Activated naive CD4-positive, alpha-beta T cell treated with anti-CD3 and anti-CD28 coated beads for 36 hours (primary cell): Measurements from ENCODE around the gene PRICKLE3. TPM values are rescaled to one million over a fixed set of nuclear protein-coding genes. Genes with fewer than 3 reads are reported as not detected.

Experiments
- CTCF ChIA-PET: fragments of 350-600 bp; sonication (Branson Sonifier 250); formaldehyde crosslinking; loops from one replicate; lab custom pipeline; 2021; ENCODE audit warnings: antibody characterized with exemption; lab: Charles Lee
- DNase-seq: peaks from one replicate; pipeline ENCODE4 v3.0.0-alpha.2; 2020
- H3K27ac Mint-ChIP-seq: one replicate; pipeline ENCODE4 v1.8.0; 2021; ENCODE audit warnings: mild to moderate bottlenecking, mixed read lengths
- H3K27me3 Mint-ChIP-seq: one replicate; pipeline ENCODE4 v1.8.0; 2021; ENCODE audit warnings: low read depth, mixed read lengths
- H3K36me3 Mint-ChIP-seq: one replicate; pipeline ENCODE4 v1.8.0; 2021; ENCODE audit warnings: low read depth, mixed read lengths
- H3K4me1 Mint-ChIP-seq: one replicate; pipeline ENCODE4 v1.8.0; 2021; ENCODE audit warnings: low read depth, mixed read lengths
- H3K4me3 Mint-ChIP-seq: one replicate; pipeline ENCODE4 v1.8.0; 2021; ENCODE audit warnings: mild to moderate bottlenecking, moderate library complexity, mixed read lengths
- H3K9me3 Mint-ChIP-seq: one replicate; pipeline ENCODE4 v1.8.0; 2021; ENCODE audit warnings: mixed read lengths
- intact Hi-C: fragments of 100-400 bp; cut with micrococcal nuclease; formaldehyde crosslinking; loops from one replicate; pipeline ENCODE4 v1.15.1; 2023
- total RNA-seq, 2 experiments: library from RNA; stranded (reverse); gene quantifications; one replicate each; pipeline ENCODE4 v1.2.3, GENCODE V29; 2021

Gene PRICKLE3
- total RNA-seq, 2 experiments from 2014 or later, result 9.2 to 9.3 TPM

DNA sequence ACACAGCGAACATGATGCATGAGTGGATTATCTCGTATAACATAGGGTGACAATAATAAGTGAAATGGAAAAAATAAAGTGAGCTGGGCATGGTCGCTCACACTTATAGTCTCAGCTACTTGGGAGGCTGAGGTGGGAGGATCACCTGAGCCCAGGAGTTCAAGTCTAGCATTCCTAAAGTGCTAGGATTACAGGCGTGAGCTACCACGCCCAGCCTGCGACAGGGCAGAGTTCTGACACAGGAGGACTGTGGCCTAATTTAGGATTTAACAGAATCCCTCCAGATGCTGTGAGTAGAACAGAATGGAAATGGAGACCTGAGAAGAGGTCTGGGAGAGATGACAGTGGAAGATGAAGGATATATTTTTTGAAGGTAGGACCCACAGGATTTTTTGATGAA lies 3.4 kb upstream of the PRICKLE3 start:
- Mint-ChIP-seq H3K36me3 (no peaks in the 10 kb centered on the region), H3K9me3 (no peaks in the 10 kb centered on the region), H3K4me1 (peaks cover 30% of the 10 kb centered on the region), H3K4me3 (peak overlapping the region; percentile 97), H3K27ac (peak overlapping the region; percentile 94), H3K27me3 (no peaks in the 10 kb centered on the region)
- CTCF ChIA-PET, result interaction anchor here (1.8 kb wide), 1 partner anchor 47 kb away, joined by 4 read pairs; no protein-coding TSS in a partner anchor
- no peak for DNase-seq
- intact Hi-C loops, result loop anchor here (2.0 to 10.0 kb wide), 4 partner anchors 35 to 688 kb away; partner anchors contain the start of genes GPKOW and USP27X

DNA sequence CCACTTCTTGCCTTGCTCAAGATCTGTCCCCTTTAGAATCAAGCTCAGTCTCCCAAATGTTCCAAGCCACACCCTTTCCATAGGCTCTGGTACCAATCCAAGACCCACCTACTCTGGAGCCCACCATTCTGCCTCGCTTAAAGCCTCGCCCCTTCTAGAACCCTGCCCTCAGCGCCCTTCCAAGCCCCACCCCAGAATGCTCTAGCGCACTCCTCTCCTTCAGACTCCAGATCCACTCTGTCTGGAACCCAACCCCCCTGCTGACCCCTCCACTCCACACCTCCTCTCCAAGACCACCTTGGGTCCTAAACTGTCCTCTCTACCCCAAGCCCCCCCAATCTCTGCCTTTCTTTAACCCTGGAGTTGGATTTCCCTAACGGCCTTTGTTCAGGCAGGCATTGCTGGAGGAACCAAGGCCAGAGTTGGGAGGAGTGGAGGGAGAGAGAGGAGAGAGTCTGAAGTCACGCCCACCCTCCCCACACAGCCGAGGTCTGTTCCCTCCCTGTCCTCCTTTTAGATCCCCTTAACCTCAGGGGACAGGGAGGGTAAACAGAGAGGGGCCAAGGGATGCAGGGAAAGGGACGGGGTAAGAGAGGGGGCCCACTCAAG lies 2.4 kb upstream of the PRICKLE3 start:
- intact Hi-C loops, result loop anchor here (5.0 kb wide), 1 partner anchor 689 kb away; the partner anchor contains the start of gene USP27X
- no peaks in the 10 kb centered on the region for H3K27me3 Mint-ChIP-seq
- no peak overlapping the region for H3K27ac Mint-ChIP-seq
- CTCF ChIA-PET, result interaction anchor here (1.8 kb wide), 1 partner anchor 46 kb away, joined by 4 read pairs; no protein-coding TSS in a partner anchor
- peaks cover 30% of the 10 kb centered on the region for H3K4me1 Mint-ChIP-seq
- no peak overlapping the region for H3K4me3 Mint-ChIP-seq
- no peaks in the 10 kb centered on the region for H3K36me3 Mint-ChIP-seq
- H3K9me3 Mint-ChIP-seq, result no peaks in the 10 kb centered on the region
- DNase-seq, result no peak

DNA sequence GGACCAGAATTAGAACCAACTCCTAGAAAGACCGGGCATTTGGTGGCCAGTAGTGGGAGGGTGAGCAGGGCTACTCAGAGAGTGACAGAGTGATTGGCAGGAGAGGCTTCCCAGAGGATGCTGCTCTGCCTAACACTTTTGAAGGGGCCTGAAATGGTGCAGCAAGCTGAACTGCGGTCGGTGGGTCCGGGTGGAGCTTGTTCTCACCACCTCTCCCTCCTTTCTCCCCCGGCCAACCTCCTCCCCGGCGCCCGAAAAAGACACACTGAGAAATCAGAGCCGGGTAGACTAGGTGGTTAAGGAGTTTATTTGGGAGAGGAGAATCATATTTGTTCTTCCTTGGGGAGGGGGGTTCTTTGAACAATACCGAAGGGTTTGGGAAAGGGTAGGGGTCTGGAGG lies 1.4 kb upstream of the PRICKLE3 start:
- CTCF ChIA-PET, result no interaction called here
- H3K4me1 Mint-ChIP-seq, result peaks cover 21% of the 10 kb centered on the region
- H3K4me3 Mint-ChIP-seq, result no peak overlapping the region
- H3K27ac Mint-ChIP-seq, result no peak overlapping the region
- H3K9me3 Mint-ChIP-seq, result no peaks in the 10 kb centered on the region
- no peaks in the 10 kb centered on the region for H3K27me3 Mint-ChIP-seq
- no peak for DNase-seq
- no peaks in the 10 kb centered on the region for H3K36me3 Mint-ChIP-seq
- intact Hi-C loops, result loop anchor here (5.0 kb wide), 1 partner anchor 690 kb away; the partner anchor contains the start of gene USP27X

DNA sequence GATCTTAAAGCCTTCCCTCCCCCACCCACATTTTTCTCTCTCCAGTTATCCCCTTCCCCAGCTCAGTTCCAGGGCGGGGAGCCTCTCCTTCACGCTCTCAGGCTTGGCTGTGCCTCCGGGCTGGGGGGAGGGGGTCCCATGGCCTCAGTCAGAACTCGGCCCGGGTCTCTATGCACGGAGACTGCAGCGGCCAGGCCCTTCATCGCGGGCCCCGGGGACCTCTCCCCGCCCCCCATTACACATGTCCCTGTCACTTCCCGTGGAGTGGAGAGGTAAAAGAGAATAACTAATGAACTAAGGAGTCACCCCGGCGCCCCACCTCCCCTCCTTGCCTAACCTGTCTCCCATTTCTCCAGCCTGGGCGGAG lies 838 bp upstream of the PRICKLE3 start:
- CTCF ChIA-PET, result no interaction called here
- H3K27ac Mint-ChIP-seq, result no peak overlapping the region
- peaks cover 16% of the 10 kb centered on the region for H3K4me1 Mint-ChIP-seq
- DNase-seq, result no peak
- no peaks in the 10 kb centered on the region for H3K9me3 Mint-ChIP-seq
- H3K27me3 Mint-ChIP-seq, result no peaks in the 10 kb centered on the region
- intact Hi-C loops, result loop anchor here (5.0 kb wide), 1 partner anchor 690 kb away; the partner anchor contains the start of gene USP27X
- peaks cover 4% of the 10 kb centered on the region for H3K36me3 Mint-ChIP-seq
- no peak overlapping the region for H3K4me3 Mint-ChIP-seq

DNA sequence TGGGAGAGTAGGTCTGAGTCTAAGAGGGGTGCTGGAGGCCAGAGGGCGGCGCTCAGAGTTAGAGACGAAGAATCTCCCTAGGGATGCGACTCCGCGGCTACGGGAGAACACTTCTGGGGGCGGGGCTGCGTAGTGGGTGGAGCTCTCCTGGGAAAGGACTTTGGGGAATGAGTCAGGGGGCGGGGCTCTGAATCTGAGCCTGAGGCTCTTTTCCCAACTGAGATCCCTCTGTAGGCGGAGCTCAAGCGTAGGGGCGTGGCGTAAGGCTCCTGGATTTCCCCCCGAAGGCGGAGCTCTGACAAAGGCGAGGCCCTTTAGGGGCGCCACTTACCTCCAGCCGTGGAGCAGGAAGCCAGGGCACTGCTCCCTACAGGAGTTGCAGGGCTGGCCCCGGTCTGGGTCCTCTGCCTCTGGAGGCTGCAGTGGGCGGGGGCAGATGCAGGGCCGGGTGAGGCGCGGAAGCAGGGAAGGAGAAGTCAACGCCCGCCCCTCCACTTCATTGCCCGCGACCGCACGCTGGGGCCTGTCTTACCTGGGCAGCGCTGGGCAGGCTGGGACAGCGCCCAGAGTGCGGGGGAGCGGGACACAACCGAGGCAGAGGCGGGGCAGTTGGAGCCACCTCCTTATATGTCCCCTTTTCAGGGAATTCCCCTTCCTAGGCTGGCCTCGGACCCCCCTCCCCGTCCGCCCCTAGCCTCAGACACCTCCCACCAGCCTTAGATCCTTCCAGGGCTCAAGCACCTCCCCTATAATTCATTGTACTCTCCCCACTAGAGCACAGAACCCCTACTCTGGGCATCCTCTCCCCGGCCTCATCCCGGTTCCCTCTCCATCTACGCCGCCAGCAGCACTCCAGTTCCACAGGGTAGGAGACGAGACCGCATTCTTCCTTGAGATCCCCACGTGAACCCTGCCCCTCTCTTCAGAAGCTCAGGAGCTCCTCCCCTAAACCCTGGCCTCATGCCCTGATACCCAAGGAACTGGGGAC lies 1.6 kb downstream of the PRICKLE3 start:
- DNase-seq, result peak; percentile 70
- Mint-ChIP-seq H3K36me3 (peaks cover 9% of the 10 kb centered on the region), H3K9me3 (no peaks in the 10 kb centered on the region), H3K4me1 (peaks cover 13% of the 10 kb centered on the region), H3K27ac (peak overlapping the region; percentile 84), H3K27me3 (no peaks in the 10 kb centered on the region), H3K4me3 (peak overlapping the region; percentile 83)
- CTCF ChIA-PET, result interaction anchor here (1.0 kb wide), 1 partner anchor 8 kb away, joined by 3 read pairs; no protein-coding TSS in a partner anchor
- intact Hi-C loops, result loop anchor here (1.0 to 5.0 kb wide), 3 partner anchors 12 to 693 kb away; partner anchors contain the start of gene USP27X

DNA sequence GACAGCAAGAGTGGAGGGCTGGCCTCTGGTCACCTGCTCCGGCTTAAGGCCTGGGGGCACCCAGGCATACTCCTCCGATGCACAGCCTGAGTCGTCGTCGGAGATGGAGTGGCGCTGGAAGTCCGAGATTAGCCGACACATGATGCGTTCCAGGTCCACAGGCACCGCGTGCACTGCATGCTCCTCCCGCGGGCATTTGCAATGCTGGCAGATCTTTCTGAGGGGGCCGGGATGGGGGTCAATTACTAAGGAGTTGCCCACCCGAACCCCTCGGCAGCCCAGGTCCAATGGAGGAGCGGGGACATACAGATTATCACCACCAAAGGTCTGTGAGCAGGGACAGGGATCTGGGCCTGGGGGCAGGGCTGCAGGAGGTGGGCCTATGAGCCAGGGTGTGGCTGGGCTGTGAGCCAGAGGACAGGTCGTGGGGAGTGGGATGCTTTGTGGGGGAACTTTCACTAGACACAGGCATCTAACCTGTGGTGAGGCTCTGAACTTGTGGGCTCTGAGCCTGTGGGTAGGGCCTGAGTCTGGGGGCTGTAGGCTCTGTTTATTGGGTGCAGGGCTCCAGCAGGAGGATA lies 2.4 kb downstream of the PRICKLE3 start:
- Mint-ChIP-seq H3K4me1 (peaks cover 9% of the 10 kb centered on the region), H3K9me3 (no peaks in the 10 kb centered on the region), H3K27ac (no peak overlapping the region), H3K36me3 (peaks cover 9% of the 10 kb centered on the region), H3K4me3 (no peak overlapping the region), H3K27me3 (no peaks in the 10 kb centered on the region)
- DNase-seq, result no peak
- CTCF ChIA-PET, result interaction anchor here (1.0 kb wide), 1 partner anchor 9 kb away, joined by 3 read pairs; no protein-coding TSS in a partner anchor
- intact Hi-C loops, result loop anchor here (1.0 to 2.0 kb wide), 2 partner anchors 11 to 17 kb away; no protein-coding TSS in a partner anchor

DNA sequence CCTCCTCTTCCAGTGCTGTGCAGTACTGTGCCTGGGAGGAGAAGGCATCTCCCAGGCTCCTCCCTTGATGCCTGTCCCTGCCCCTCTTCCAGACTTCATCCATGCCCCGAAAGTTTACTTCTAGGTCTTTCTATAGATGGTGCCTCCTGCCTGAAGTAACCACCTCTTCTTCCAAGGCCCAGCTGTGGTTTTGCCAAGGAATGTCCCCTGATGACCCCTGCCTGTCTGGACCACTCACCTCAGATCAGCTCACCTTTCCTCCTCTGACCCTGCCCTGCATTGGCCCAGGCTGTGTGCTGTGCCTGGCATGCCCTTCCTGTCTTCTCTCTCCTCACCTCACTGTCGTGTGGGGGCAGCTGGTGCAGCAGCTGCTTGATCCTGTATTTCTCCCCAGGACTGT lies 6.8 kb downstream of the PRICKLE3 start:
- Mint-ChIP-seq H3K4me1 (peaks cover 13% of the 10 kb centered on the region), H3K27ac (no peak overlapping the region), H3K4me3 (no peak overlapping the region), H3K36me3 (peaks cover 24% of the 10 kb centered on the region), H3K9me3 (no peaks in the 10 kb centered on the region), H3K27me3 (no peaks in the 10 kb centered on the region)
- no peak for DNase-seq
- intact Hi-C loops, result no loop called here
- CTCF ChIA-PET, result no interaction called here

DNA sequence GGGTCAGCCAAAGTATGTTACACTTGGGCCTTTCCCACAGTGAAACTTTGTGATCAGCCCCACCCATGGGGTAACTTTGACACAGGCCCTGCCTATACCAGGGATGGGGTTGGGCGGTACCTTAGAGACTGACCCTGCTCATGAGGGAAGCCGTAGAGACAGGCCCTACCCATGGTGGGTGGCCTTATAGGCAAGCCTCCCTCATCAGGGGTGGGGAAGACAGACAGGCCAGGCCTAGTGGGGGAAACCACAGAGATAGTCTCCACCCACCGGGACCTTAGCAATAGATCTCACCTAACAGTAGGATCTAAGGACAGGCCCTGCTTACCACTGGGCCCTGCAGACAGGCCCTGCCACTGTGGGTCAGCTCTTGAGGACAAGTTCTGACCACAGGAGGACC lies 7.6 kb downstream of the PRICKLE3 start:
- Mint-ChIP-seq H3K9me3 (no peaks in the 10 kb centered on the region), H3K27ac (no peak overlapping the region), H3K36me3 (peaks cover 27% of the 10 kb centered on the region), H3K4me3 (no peak overlapping the region), H3K4me1 (peaks cover 12% of the 10 kb centered on the region), H3K27me3 (no peaks in the 10 kb centered on the region)
- intact Hi-C loops, result no loop called here
- CTCF ChIA-PET, result no interaction called here
- DNase-seq, result no peak

DNA sequence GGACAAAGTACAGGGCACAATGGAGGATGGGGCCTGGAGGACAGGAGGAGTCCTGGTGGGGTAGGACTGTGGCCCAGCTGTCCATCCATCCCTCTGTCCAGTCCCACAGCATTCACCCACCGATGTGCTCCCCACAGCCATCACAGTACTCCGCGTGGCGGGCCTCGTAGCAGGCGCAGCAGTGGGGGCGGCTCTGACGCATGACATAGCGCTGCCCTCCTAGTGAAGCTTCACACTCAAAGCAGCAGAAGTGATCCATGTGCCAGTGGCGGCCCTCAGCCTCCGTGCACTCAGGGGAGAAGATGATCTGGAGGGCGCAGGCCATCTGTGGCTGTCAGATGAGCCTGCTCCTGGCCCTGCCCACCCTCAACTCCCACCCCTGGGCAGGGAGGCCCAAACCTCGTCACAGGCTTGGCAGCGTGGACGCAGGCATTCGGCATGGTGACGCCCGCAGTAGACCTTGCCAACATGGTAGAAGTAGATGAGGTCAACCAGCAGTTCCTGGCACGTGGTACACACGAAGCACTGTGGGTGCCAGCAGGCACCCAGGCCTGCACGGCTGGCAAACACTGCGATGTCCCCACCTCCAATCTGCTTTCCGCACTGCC lies 8.2 kb downstream of the PRICKLE3 start:
- Mint-ChIP-seq H3K27me3 (no peaks in the 10 kb centered on the region), H3K27ac (no peak overlapping the region), H3K4me1 (peaks cover 17% of the 10 kb centered on the region), H3K9me3 (no peaks in the 10 kb centered on the region), H3K4me3 (no peak overlapping the region), H3K36me3 (peaks cover 33% of the 10 kb centered on the region)
- CTCF ChIA-PET, result no interaction called here
- intact Hi-C loops, result no loop called here
- DNase-seq, result no peak

DNA sequence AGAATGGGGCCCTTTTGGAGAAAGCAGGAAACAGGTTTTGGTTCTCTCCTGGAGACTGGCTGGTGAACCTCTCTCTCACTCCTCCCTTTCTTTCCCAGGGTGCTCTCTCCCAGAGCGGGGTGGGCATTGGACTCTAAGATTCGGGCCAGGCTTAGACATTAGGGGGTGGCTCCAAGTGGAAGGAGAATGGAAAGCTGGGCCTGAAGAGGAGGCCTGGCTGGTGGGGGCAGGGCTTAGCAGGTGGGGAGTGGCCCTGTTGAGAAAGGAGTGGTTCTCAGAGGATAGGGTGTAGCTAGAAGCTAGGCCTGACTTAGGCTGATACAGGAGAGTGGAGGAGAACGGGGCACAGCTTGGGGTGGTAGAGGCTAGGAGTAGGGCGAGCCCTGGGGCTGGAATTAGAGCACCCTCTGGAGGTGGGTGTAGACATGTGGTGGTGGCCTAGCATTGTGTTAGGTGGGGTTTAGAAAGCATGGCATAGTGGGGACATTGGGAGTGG lies 8.8 kb downstream of the PRICKLE3 start:
- Mint-ChIP-seq H3K4me3 (no peak overlapping the region), H3K4me1 (peaks cover 20% of the 10 kb centered on the region), H3K9me3 (no peaks in the 10 kb centered on the region), H3K27me3 (no peaks in the 10 kb centered on the region), H3K36me3 (peaks cover 36% of the 10 kb centered on the region), H3K27ac (peak overlapping the region; percentile 61)
- intact Hi-C loops, result no loop called here
- no peak for DNase-seq
- CTCF ChIA-PET, result no interaction called here

DNA sequence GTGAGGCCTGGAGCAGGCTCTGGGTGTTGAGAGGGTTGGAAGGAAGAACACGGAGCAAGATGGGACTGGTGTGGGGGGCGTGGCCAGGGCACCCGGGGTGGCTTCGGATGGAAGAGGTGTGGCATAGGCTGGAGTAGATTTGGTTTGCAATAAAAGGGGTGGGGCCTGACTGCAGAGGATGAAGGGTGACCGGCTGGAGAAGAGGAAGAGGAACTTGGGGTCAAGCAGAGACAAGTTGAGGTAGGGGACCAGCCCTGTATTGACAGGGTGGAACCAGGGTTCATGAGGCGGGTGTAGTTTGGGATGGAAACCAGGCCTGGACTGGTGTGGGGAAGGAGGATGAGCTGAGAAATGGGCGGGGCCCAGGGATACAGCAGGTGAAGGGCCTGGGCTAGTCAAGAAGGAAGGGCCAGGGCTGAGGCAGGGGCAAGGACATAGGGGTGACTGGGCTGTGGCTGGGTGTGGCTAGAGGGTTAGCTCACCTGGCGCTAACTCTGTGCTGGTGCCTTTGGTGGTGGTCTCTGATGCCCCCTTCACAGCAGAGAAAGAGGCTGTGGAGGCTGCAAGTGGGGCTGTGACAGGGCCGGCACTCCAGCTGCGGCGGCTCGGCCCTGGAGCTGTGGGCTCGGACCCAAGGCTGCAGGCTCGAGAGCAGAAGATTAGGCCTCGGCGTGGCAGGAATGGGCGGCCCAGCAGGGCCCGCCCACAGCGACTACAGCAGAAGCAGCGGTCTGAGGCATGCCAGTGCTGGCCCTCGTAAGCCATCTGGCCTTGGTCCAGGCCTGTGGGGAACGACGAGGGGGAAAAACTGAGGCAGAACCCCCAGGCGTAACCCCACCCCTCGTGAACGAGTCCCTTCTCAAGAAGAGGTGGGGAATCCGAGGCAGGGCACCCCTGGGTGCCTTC lies 9.5 kb downstream of the PRICKLE3 start:
- H3K27ac Mint-ChIP-seq, result peak overlapping the region; percentile 61
- no peak for DNase-seq
- intact Hi-C loops, result no loop called here
- H3K4me3 Mint-ChIP-seq, result no peak overlapping the region
- peaks cover 32% of the 10 kb centered on the region for H3K36me3 Mint-ChIP-seq
- H3K27me3 Mint-ChIP-seq, result no peaks in the 10 kb centered on the region
- CTCF ChIA-PET, result no interaction called here
- H3K4me1 Mint-ChIP-seq, result peaks cover 20% of the 10 kb centered on the region
- H3K9me3 Mint-ChIP-seq, result no peaks in the 10 kb centered on the region
